Measurements from ENCODE around the gene FBXL14. TPM values are rescaled to one million over a fixed set of nuclear protein-coding genes. Genes with fewer than 3 reads are reported as not detected.

The FBXL14 gene
- total and polyA plus RNA-seq, 2 of the 13 experiments (the other 11 are each of a cell fraction or from before 2014, with no cell fraction given): 7.0 to 7.4 TPM

DNA sequence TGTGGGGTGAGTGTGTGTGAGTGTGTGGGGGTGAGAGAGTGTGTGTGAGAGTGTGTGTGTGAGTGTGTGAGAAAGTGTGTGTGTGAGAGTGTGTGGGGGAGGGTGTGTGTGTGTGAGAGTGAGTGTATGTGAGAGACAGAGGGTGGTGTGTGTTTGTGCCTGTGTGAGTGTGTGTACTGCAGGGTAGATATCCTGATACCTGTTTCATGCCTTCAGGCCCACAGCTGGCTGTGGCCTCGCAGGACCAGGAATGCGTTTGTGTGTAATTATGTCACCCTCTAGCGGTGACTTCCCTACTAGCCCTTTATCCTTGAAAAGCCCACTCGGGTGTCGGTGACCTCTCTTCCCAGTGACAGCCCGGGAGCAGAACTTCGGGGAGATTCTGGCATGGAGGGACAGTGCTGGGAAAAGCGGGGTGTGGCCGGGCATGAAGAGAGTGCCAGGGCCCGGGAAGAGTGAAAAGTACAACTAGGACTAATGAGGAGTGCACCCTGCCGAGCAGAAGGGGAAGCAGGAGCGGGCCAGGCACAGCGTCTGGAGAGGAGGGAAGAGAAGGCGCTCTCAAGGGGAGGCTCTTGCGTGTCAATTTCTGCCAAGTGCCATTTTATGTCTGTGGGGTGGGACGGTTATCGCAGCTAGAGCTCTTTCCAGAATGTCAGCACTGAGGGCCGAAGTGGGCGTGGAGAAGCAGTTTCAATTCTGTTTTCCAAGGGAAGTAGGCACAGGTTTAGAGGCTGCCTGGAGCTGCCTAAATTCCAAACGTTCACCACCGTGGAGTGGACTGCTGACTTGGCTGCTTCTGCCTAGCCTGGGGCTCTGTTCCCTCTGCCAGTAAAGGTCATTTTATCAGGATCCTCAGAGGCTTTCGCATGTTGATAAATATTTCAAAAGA lies 11.0 kb upstream of the FBXL14 start (continued):
- TF ChIP-seq TAF15 (IDR thresholded peaks at IDR 0.05; ENCODE audit: low read depth, low read length, poor library complexity, severe bottlenecking) (no peak), ISL2 (CRISPR knock-in tag; IDR thresholded peaks at IDR 0.05) (no peak), CBFB (CRISPR knock-in tag; IDR thresholded peaks at IDR 0.05) (no peak; the same call in 1 of the 2 replicates), NR2F1 (CRISPR knock-in tag; IDR thresholded peaks at IDR 0.05) (0 out of 4 replicates have a peak, but pooled peaks of 1 of the 2 experiments have one; percentile 20), SMAD1 (CRISPR knock-in tag; IDR thresholded peaks at IDR 0.05; ENCODE audit: borderline replicate concordance, low read depth) (no peak), POLR2AphosphoS5 (IDR thresholded peaks at IDR 0.05; ENCODE audit: low read depth, low read length) (no peak), RNF2 (conservative IDR thresholded peaks at IDR 0.05; ENCODE audit: low read depth) (no peak), FOSL1 (CRISPR knock-in tag; IDR thresholded peaks at IDR 0.05; ENCODE audit: borderline replicate concordance) (no peak), RARA (CRISPR knock-in tag; IDR thresholded peaks at IDR 0.05) (peak; percentile 53), ZFX (CRISPR knock-in tag; IDR thresholded peaks at IDR 0.05; ENCODE audit: low read depth) (peak; percentile 25; the same call in 1 of the 2 replicates), SP5 (CRISPR knock-in tag; IDR thresholded peaks at IDR 0.05; ENCODE audit: borderline replicate concordance, low read depth) (no peak), ZZZ3 (CRISPR knock-in tag; IDR thresholded peaks at IDR 0.05; ENCODE audit: borderline replicate concordance) (no peak), HDAC6 (IDR thresholded peaks at IDR 0.05; ENCODE audit: low read depth, low read length) (no peak), FOXP1 (IDR thresholded peaks at IDR 0.05) (no peak), FOXP1 (CRISPR knock-in tag; IDR thresholded peaks at IDR 0.05) (no peak), ZNF549 (CRISPR knock-in tag; IDR thresholded peaks at IDR 0.05) (no peak), IKZF4 (CRISPR knock-in tag; IDR thresholded peaks at IDR 0.05; ENCODE audit: borderline replicate concordance, low read depth, not compliant biosample characterization) (no peak), PHF8 (CRISPR knock-in tag; IDR thresholded peaks at IDR 0.05) (no peak), HIVEP1 (CRISPR knock-in tag; IDR thresholded peaks at IDR 0.05) (no peak), RFX5 (IDR thresholded peaks at IDR 0.05; ENCODE audit: low read depth, low read length) (no peak)
- TF ChIP-seq, protein P1, sequence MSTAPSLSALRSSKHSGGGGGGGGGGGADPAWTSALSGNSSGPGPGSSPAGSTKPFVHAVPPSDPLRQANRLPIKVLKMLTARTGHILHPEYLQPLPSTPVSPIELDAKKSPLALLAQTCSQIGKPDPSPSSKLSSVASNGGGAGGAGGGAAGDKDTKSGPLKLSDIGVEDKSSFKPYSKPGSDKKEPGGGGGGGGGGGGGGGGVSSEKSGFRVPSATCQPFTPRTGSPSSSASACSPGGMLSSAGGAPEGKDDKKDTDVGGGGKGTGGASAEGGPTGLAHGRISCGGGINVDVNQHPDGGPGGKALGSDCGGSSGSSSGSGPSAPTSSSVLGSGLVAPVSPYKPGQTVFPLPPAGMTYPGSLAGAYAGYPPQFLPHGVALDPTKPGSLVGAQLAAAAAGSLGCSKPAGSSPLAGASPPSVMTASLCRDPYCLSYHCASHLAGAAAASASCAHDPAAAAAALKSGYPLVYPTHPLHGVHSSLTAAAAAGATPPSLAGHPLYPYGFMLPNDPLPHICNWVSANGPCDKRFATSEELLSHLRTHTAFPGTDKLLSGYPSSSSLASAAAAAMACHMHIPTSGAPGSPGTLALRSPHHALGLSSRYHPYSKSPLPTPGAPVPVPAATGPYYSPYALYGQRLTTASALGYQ (CRISPR knock-in tag; IDR thresholded peaks at IDR 0.05): no peak
- TF ChIP-seq, protein P2, sequence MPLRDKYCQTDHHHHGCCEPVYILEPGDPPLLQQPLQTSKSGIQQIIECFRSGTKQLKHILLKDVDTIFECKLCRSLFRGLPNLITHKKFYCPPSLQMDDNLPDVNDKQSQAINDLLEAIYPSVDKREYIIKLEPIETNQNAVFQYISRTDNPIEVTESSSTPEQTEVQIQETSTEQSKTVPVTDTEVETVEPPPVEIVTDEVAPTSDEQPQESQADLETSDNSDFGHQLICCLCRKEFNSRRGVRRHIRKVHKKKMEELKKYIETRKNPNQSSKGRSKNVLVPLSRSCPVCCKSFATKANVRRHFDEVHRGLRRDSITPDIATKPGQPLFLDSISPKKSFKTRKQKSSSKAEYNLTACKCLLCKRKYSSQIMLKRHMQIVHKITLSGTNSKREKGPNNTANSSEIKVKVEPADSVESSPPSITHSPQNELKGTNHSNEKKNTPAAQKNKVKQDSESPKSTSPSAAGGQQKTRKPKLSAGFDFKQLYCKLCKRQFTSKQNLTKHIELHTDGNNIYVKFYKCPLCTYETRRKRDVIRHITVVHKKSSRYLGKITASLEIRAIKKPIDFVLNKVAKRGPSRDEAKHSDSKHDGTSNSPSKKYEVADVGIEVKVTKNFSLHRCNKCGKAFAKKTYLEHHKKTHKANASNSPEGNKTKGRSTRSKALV (CRISPR knock-in tag; IDR thresholded peaks at IDR 0.05): no peak
- TF ChIP-seq, protein P3, sequence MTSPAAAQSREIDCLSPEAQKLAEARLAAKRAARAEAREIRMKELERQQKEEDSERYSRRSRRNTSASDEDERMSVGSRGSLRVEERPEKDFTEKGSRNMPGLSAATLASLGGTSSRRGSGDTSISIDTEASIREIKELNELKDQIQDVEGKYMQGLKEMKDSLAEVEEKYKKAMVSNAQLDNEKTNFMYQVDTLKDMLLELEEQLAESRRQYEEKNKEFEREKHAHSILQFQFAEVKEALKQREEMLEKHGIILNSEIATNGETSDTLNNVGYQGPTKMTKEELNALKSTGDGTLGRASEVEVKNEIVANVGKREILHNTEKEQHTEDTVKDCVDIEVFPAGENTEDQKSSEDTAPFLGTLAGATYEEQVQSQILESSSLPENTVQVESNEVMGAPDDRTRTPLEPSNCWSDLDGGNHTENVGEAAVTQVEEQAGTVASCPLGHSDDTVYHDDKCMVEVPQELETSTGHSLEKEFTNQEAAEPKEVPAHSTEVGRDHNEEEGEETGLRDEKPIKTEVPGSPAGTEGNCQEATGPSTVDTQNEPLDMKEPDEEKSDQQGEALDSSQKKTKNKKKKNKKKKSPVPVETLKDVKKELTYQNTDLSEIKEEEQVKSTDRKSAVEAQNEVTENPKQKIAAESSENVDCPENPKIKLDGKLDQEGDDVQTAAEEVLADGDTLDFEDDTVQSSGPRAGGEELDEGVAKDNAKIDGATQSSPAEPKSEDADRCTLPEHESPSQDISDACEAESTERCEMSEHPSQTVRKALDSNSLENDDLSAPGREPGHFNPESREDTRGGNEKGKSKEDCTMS (CRISPR knock-in tag; conservative IDR thresholded peaks at IDR 0.05): no peak
- TF ChIP-seq, protein P4, sequence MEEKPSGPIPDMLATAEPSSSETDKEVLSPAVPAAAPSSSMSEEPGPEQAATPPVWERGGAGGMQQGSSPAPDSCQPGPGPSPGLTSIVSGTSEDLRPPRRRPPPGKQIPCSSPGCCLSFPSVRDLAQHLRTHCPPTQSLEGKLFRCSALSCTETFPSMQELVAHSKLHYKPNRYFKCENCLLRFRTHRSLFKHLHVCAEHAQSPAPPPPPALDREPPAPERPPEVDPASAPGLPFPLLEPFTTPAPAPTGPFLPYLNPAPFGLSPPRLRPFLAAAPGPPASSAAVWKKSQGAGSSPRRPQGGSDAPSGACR (CRISPR knock-in tag; IDR thresholded peaks at IDR 0.05): no peak

All from HepG2 (cell line).